GM18498 (cell line): ENCODE data around the gene ACOT13.
"Not testable (repeated sequence)": the region's sequence is repeated elsewhere in the genome, so short reads cannot be mapped to it uniquely, and the experiment has no call there.

Experiments used
- ATAC-seq: cut with Tn5 transposase; IDR thresholded peaks from one replicate; pipeline ENCODE4 v1.9.1; 2021; ENCODE audit warnings: mild to moderate bottlenecking, moderate library complexity; ENCODE audit not compliant: unreplicated experiment

ACOT13 gene

DNA sequence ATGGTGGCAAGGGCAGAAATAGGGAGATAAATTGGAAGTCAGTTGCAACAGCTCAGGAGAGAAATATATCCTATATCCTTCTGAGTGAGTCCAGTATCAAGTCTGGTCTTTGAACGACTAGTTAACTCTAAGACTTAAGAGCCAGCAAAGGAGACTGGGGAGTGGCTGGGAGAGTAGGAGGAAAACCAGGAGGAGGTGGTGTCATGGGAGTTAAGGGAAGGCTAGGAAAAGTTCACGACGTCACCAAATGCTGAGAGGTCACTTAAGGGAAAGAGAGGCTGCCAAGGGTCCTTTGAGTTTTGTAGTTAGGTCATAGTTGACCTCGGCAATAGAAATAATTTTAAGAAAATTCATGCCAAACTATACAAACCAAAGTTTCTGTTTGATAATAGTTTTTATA, 25.1 kb downstream of the ACOT13 start:
- no peak for ATAC-seq

DNA sequence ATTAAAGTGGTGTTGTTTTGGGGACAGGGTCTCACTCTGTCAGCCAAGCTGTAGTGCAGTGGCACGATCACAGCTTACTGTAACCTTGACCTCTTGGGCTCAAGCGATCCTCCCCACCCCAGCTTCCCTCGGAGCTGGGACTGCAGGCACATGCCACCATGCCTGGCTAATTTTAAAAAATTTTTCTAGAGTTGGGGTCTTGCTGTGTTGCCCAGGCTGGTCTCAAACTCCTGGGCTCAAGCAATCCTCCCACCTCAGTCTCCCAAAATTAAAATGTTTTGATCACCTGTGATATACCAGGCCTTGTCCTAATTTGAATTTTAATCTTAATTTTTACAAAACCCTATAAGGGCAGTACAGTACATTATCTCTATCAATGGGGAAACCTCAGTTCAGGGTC, 25.5 kb downstream of the ACOT13 start:
- ATAC-seq, result no peak

DNA sequence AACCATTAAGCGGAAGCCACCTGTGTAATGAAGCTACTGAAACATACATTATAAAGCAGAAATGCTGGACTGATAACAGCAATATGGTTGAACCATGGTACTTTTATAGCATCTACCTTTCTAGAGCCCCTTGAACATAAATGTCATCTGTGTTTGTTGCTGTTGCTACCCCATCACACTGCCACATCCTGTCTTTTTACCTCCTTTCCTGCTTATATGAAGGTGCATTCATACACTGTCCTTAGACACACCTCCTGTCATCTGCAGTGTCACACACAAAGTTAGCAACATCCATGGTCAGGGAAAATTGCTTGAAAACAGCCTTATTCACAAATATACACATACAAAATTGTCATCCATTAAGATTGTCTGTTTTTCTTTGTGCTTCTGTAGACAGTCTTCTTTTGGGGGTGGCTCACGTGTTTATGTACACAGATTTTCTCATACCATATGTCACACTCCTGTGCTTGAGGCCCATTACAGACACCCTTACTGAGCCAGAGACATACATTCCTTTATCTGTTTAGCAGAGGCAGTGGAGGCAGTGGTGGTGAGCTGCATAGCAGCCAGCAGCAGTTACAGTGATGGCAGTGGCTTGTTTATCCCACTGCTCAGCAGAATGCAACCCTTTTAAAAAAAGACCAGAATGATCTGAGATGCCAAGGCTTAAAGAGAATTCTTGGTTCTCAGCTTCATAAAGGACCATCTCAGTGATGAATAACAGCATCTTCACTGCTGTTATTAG, 26.1 kb downstream of the ACOT13 start:
- ATAC-seq, result no peak

DNA sequence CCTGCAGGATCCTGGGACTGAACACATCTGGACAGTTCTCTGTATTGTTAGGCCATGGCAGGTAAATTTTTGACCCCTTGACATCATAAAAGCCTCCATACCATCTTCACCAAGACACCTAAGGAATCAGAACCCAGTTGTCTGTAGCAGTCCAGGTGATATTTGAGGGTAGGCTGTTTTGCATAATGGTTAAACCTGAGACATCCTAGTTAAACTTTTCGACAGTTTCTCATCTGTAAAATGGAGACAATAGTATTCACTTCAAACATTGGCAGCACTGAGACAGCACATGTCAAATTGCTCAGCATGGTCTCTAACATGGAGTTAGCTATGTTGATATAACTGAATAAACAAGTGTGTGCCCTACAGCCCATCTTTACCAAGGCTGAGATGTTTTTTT, 27.3 kb downstream of the ACOT13 start:
- peak; percentile 54 for ATAC-seq

DNA sequence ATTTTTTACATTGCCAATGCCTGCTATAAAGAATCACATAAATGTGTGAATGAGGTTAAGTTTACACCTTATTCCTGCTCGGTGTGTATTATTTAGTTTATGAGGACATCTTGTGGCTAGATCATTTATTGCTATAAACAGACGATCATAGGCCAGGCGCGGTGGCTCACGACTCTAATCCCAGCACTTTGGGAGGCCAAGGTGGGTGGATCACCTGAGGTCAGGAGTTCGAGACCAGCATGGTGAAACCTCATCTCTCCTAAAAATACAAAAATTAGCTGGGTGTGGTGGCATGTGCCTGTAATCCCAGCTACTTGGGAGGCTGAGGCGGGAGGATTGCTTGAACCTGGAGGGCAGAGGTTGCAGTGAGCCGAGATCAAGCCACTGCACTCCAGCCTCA, 28.8 kb downstream of the ACOT13 start:
- peak; percentile 65 for ATAC-seq

DNA sequence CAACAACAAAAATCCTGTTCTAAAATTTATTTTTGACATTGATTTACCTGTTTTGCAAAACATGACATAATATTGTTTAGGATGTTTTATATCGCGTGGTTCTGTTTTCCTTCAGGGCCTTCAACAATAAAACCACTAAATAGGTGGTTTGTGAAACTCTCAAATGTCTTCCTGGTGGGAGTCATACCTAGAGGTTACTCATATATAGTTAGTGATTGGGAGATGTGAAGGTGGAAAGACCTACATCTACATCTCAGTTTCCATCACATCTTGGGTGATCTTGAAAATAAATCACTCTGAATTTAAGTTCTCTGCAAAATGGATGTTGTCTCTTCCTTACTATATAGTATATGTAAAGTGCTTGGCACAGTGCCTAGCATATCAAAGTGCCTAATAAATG, 29.2 kb downstream of the ACOT13 start:
- no peak for ATAC-seq

DNA sequence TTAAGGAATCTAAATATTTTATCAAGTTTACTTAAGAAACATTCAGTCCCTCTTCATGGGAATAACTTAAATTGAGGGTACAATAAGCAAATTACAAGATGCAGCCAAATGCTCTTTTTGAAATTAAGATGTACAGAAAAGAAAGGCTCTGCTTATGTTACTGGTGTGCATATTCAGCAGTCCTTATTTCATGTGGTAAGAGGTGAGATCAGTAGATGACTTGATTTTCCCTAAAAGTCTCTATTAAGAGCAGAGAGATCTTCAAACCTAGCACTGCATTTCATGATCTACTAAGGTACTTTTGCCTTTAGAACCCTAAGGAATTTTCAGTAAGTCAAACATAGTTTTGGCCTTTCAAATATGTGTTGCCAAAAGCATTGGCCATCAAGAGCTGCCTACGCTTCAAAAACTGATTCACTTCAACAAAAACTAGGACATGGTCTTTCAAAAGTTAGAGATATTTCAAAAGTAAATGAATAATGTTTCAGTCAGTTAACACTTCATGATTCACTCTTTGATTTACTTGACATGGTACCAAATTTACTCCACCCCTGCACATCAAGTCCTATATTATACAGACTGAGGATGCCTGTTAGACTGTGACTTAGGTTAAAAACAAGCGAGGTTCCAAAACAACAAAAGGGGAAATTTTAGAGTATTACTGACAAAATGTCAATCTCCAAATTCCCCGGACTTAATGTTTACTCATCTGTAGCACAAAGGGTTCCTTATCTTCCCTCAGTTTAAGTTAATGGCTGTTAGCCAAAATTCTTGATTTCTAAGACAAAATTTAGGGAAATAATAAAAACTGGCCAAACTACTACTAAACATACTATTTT, 32.9 kb downstream of the ACOT13 start:
- no peak for ATAC-seq

DNA sequence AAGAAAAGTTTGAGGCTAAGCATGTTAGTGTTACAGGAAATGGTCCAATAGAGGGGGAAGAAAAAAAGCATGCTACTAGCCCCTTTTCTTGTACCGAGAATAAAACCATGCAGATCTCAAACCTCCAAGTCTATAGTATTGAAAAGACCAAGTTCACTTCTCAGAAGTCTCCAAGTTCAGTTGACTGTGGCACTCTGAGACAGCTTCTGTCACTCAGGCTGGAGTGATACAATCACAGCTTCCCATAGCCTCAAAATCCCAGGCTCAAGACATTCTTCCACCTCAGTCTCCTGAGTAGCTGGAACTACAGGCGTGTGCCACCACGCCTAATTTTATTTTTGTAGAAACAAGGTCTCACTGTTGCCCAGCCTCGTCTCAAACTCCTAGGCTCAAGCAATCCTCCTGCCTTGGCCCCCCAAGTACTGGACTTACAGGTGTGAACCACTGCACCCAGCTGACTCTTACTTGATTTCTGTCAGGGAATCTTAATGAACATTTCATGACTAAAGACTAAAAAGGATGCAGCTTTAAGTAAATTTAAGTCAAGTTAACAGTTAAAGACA, 35.9 kb downstream of the ACOT13 start:
- ATAC-seq, result no peak

- ATAC-seq, result no peak
Observed at GRCh38 chr6:24704468-24704867, 37.6 kb downstream of the ACOT13 start.

GRCh38 chr6:24708612-24709011, 41.7 kb downstream of the ACOT13 start:
- no peak for ATAC-seq

DNA sequence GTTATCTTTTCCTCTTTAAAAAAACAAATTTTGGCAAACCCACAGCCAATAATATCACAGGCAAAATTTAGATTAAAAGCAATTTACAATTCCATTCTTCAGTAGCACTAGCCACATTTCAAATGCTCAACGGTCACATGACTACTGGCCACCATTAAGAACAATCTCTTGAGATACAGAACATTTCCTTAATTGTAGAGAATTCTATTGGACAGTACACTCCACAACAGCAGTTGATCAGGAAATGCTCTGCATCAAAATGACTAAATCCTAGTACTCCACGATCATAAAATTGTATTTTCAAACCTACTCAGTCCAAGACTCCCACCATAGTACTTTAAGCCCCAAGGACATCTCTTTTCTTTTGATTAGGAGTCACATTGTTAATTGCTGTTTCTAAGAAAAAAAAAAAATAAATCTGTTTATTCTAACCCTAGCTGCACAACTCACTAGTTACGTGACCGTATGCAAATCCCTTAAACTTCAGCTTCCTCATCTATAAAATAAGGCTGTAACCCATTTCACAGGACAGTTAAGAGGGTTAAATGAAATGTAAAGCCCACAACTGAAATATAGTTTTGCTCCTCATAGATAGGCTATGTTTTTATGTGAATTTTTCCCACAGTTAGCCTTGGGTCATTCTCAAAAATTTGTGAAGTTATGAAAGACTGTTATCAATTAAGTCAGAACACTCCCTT, 42.3 kb downstream of the ACOT13 start:
- ATAC-seq, result no peak

DNA sequence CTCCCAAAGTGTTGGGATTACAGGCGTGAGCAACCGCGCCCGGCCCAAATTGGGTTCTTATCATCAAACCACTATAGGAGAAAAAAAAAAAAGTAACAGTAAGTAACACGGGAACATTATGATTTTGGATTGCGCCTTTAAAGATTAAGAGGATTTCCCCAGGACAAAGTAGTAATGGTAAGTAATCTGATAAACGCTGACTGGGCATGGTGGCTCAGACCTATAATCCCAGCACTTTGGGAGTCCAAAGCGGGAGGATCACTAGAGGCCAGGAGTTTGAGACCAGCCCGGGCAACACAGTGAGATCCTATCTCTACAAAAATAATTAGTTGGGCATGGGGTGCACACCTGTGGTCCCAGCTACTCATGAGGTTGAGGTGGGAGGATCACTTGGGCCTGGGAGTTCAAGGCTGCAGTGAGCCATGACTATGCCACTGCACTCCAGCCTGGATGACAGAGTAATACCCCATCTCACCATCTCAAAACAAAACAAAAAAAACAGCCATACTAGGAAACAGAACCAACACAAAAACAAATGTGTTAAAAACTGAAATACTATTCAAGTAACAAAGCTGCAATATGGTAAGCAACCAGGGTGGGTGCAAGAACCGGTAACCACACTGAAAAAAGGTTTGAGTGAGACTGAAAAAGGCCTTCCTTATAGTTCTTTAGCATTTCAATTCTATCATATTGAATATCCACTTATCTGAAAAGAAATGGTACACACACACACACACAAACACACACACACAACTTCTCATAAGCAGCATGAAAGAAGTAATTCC, 43.8 kb downstream of the ACOT13 start:
- no peak for ATAC-seq

GRCh38 chr6:24716602-24717148, 49.8 kb downstream of the ACOT13 start:
- not testable (repeated sequence) for ATAC-seq

GRCh38 chr6:24718449-24719124, 51.7 kb downstream of the ACOT13 start:
- ATAC-seq, result no peak

GRCh38 chr6:24719125-24719971, 52.5 kb downstream of the ACOT13 start, which contains the start of gene C6orf62:
C6orf62 (minus strand) TSS chr6:24719154; CDS start chr6:24718668, 486 bp downstream.
- ATAC-seq, result no peak

DNA sequence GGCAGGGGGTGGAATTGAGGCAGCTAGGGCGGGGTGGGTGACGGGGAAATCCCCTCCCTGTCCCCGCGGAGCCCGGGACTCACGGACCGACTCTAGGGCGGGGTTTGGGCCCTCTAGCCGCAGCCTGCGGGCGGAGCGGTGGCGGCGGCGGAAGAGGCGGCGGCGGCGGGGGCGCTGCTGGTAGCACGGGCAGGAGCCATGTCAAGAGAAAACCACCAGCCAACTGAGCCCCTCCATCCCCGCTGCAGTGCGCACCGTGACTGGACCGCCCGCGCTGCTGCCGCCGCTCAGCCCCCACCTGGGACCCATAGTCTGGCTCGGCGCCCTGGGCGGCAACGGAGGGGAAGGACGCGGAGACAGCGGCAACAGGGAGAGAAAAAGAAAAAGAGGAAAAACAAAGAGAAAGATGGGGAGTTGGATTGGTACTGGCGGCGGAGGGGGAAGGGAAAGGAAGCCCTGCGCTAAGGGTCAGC, 53.3 kb downstream of the ACOT13 start:
- peak; percentile 12 for ATAC-seq

- peak; percentile 85 for ATAC-seq
Observed at GRCh38 chr6:24720604-24721460, 54.0 kb downstream of the ACOT13 start.
